CD4-positive, alpha-beta T cell (primary cell): ENCODE data around the gene ARSJ. TPM values are rescaled to one million over a fixed set of nuclear protein-coding genes. Genes with fewer than 3 reads are reported as not detected.

ENCODE experiments used
- ATAC-seq: fragments of 200-7000 bp; cut with Tn5 transposase; one replicate; pipeline ENCODE4 v1.10.0; 2022; ENCODE audit warnings: mild to moderate bottlenecking; ENCODE audit not compliant: poor library complexity
- CTCF ChIA-PET: fragments of 350-600 bp; sonication (Branson Sonifier 250); formaldehyde crosslinking; loops from one replicate; lab custom pipeline; 2021; ENCODE audit warnings: antibody characterized with exemption, inconsistent platforms; lab: Charles Lee
- POLR2A ChIA-PET: fragments of 350-600 bp; sonication (Branson Sonifier 250); formaldehyde crosslinking; loops from one replicate; lab custom pipeline; 2021; ENCODE audit warnings: antibody characterized with exemption, inconsistent platforms; lab: Charles Lee
- DNase-seq, 14 experiments: peaks; one replicate each; pipeline ENCODE4 v3.0.0-alpha.2; 2013 to 2020; ENCODE audit warnings: mixed read lengths in 2 of 14
- H3K27ac ChIP-seq, 2 donors: one replicate each; pipeline versions ENCODE4 v1.5.1 to v1.7.0; 2013; ENCODE audit warnings: low read length in 2 of 2, low read depth in 1 of 2, mild to moderate bottlenecking in 1 of 2
- H3K27me3 ChIP-seq, 2 experiments: 1 replicate in 1 of 2; 2 replicates in 1 of 2; pipeline versions ENCODE4 v1.6.1 to v1.7.0; 2013; ENCODE audit warnings: low read length in 2 of 2, control low read depth in 1 of 2, mild to moderate bottlenecking in 1 of 2, moderate library complexity in 1 of 2; ENCODE audit not compliant: insufficient read depth in 2 of 2, control insufficient read depth in 1 of 2
- H3K36me3 ChIP-seq: one replicate; pipeline ENCODE4 v1.6.1; 2013; ENCODE audit warnings: low read length, control low read depth; ENCODE audit not compliant: insufficient read depth
- H3K4me1 ChIP-seq: one replicate; pipeline ENCODE4 v1.6.1; 2013; ENCODE audit warnings: low read length, control low read depth; ENCODE audit not compliant: insufficient read depth
- H3K4me3 ChIP-seq: one replicate; pipeline ENCODE4 v1.5.1; 2013; ENCODE audit warnings: mild to moderate bottlenecking, low read length, moderate library complexity
- H3K9me3 ChIP-seq, 2 experiments: 1 replicate in 1 of 2; 2 replicates in 1 of 2; pipeline versions ENCODE4 v1.6.1 to v1.7.0; 2013; ENCODE audit warnings: low read length in 2 of 2, mild to moderate bottlenecking in 2 of 2, control low read depth in 1 of 2, moderate library complexity in 1 of 2; ENCODE audit not compliant: control insufficient read depth in 1 of 2, insufficient read depth in 1 of 2
- H3K27ac Mint-ChIP-seq: one replicate; pipeline ENCODE4 v1.8.0; 2020; ENCODE audit warnings: mixed read lengths
- H3K27me3 Mint-ChIP-seq: one replicate; pipeline ENCODE4 v1.8.0; 2021; ENCODE audit warnings: mixed read lengths
- H3K36me3 Mint-ChIP-seq: one replicate; pipeline ENCODE4 v1.8.0; 2021; ENCODE audit warnings: low read depth, mixed read lengths
- H3K4me1 Mint-ChIP-seq: one replicate; pipeline ENCODE4 v1.8.0; 2021; ENCODE audit warnings: low read depth, mixed read lengths
- H3K4me3 Mint-ChIP-seq: one replicate; pipeline ENCODE4 v1.8.0; 2020; ENCODE audit warnings: mild to moderate bottlenecking, mixed read lengths
- H3K9me3 Mint-ChIP-seq: one replicate; pipeline ENCODE4 v1.8.0; 2020; ENCODE audit warnings: mixed read lengths
- CTCF ChIP-seq: fragments of 200-600 bp; IDR thresholded peaks from one replicate; pipeline ENCODE4 v1.8.0; 2022; ENCODE audit warnings: antibody characterized with exemption, mild to moderate bottlenecking
- intact Hi-C, 2 experiments: fragments of 100-400 bp; cut with DNase I in 1 of 2; cut with micrococcal nuclease in 1 of 2; formaldehyde crosslinking; loops; one replicate each; pipeline versions ENCODE4 v1.15.1 to v1.9.0; 2023 to 2025; cut with DNase I, micrococcal nuclease
- total RNA-seq, 174 experiments: library from RNA in 2 of 174; stranded (reverse) in 2 of 174; gene quantifications; one replicate each; pipeline ENCODE4 v1.2.3 and lab custom pipeline; 2021 to 2026

ARSJ gene
- total RNA-seq, 2 experiments from 2014 or later, result not detected

- Histone ChIP-seq H3K27ac (no peak overlapping the region), H3K36me3 (no peaks in the 10 kb centered on the region), H3K4me3 (no peak overlapping the region), H3K4me1 (no peaks in the 10 kb centered on the region), H3K27me3 (peaks cover 3 to 5% of the 10 kb centered on the region in 2 experiments), H3K9me3 (no peaks in the 10 kb centered on the region)
- ChIA-PET POLR2A (no interaction called here), CTCF (no interaction called here)
- intact Hi-C loops, result no loop called here
- Mint-ChIP-seq H3K9me3 (peaks cover 10% of the 10 kb centered on the region), H3K4me3 (no peak overlapping the region), H3K4me1 (peaks cover 13% of the 10 kb centered on the region), H3K27ac (no peak overlapping the region), H3K27me3 (peaks cover 6% of the 10 kb centered on the region), H3K36me3 (no peaks in the 10 kb centered on the region)
- ATAC-seq (no peak), DNase-seq (no peak)
- no peak for TF ChIP-seq CTCF
Measured at GRCh38 chr4:113973345-113973744, 6.1 kb downstream of the ARSJ start.

GRCh38 chr4:113972781-113973180, 6.7 kb downstream of the ARSJ start:
- Mint-ChIP-seq H3K27ac (no peak overlapping the region), H3K27me3 (peaks cover 6% of the 10 kb centered on the region), H3K4me3 (no peak overlapping the region), H3K36me3 (no peaks in the 10 kb centered on the region), H3K9me3 (peaks cover 10% of the 10 kb centered on the region), H3K4me1 (peaks cover 10% of the 10 kb centered on the region)
- H3K36me3 ChIP-seq, result no peaks in the 10 kb centered on the region
- intact Hi-C loops, result no loop called here
- CTCF ChIA-PET, result interaction anchor here (1.1 kb wide), 1 partner anchor 10 kb away, joined by 3 read pairs; no protein-coding TSS in a partner anchor
- H3K4me1 ChIP-seq, result no peaks in the 10 kb centered on the region
- H3K27ac ChIP-seq, result no peak overlapping the region
- H3K27me3 ChIP-seq, result peaks cover 3 to 5% of the 10 kb centered on the region in 2 experiments
- H3K4me3 ChIP-seq, result no peak overlapping the region
- no peaks in the 10 kb centered on the region for H3K9me3 ChIP-seq
- POLR2A ChIA-PET, result no interaction called here
- DNase-seq, result no peak
- no peak for ATAC-seq
- TF ChIP-seq CTCF, result no peak

- Mint-ChIP-seq H3K27me3 (peaks cover 6% of the 10 kb centered on the region), H3K4me1 (peaks cover under 1% of the 10 kb centered on the region), H3K9me3 (peaks cover 10% of the 10 kb centered on the region), H3K36me3 (no peaks in the 10 kb centered on the region), H3K4me3 (no peak overlapping the region), H3K27ac (no peak overlapping the region)
- CTCF ChIA-PET, result interaction anchor here (0.6 to 1.2 kb wide), 3 partner anchors 11 to 37 kb away, joined by 3 to 5 read pairs (median 3); no protein-coding TSS in a partner anchor
- TF ChIP-seq CTCF, result no peak
- H3K9me3 ChIP-seq, result no peaks in the 10 kb centered on the region
- intact Hi-C loops, result no loop called here
- H3K4me3 ChIP-seq, result no peak overlapping the region
- H3K4me1 ChIP-seq, result no peaks in the 10 kb centered on the region
- H3K27ac ChIP-seq, result no peak overlapping the region
- peaks cover 3 to 5% of the 10 kb centered on the region in 2 experiments for H3K27me3 ChIP-seq
- no peak for ATAC-seq
- POLR2A ChIA-PET, result no interaction called here
- no peak for DNase-seq
- no peaks in the 10 kb centered on the region for H3K36me3 ChIP-seq
Measured at GRCh38 chr4:113971706-113972360, 7.6 kb downstream of the ARSJ start.
